Fibroblast of lung (primary cell): ENCODE results near the gene ENOX1. TPM values are rescaled to one million over a fixed set of nuclear protein-coding genes. Genes with fewer than 3 reads are reported as not detected.
A peak's percentile ranks its signal among the peaks of the same experiment; 100 is the strongest.

Experiments
- DNase-seq, 2 donors: peaks; one replicate each; pipeline versions ENCODE4 v3.0.0 to v3.0.0-alpha.2; 2010; ENCODE audit warnings: low read depth in 2 of 2
- H2AFZ ChIP-seq: 2 replicates; pipeline ENCODE4 v1.5.1; 2012; ENCODE audit warnings: low read length, control low read depth, inconsistent platforms
- H3K27ac ChIP-seq: 2 replicates; pipeline ENCODE4 v1.5.1; 2011; ENCODE audit warnings: low read length, control low read depth; ENCODE audit not compliant: insufficient read depth
- H3K27me3 ChIP-seq: 2 replicates; pipeline ENCODE4 v1.5.1; 2011; ENCODE audit warnings: mild to moderate bottlenecking, low read length; ENCODE audit not compliant: control insufficient read depth, insufficient read depth
- H3K36me3 ChIP-seq: 2 replicates; pipeline ENCODE4 v1.5.1; 2011; ENCODE audit warnings: low read length; ENCODE audit not compliant: control insufficient read depth, insufficient read depth
- H3K4me1 ChIP-seq: 2 replicates; pipeline ENCODE4 v1.5.1; 2011; ENCODE audit warnings: low read length; ENCODE audit not compliant: control insufficient read depth, insufficient read depth; ENCODE audit errors: extremely low read depth
- H3K4me2 ChIP-seq: 2 replicates; pipeline ENCODE4 v1.5.1; 2011; ENCODE audit warnings: low read length, control low read depth; ENCODE audit not compliant: insufficient read depth; ENCODE audit errors: extremely low read depth
- H3K4me3 ChIP-seq, 4 experiments: fragments of 200-600 bp in 1 of 4; sonication (generic) in 1 of 4; replicated peaks in 1 of 4; 2 replicates each; pipeline ENCODE4 v1.5.1; 2011 to 2016; ENCODE audit warnings: low read length in 4 of 4, low read depth in 3 of 4, mild to moderate bottlenecking in 3 of 4, control low read depth in 2 of 4, inconsistent platforms in 1 of 4, mixed read lengths in 1 of 4; ENCODE audit not compliant: insufficient read depth in 1 of 4; ENCODE audit errors: control extremely low read depth in 1 of 4
- H3K79me2 ChIP-seq: 2 replicates; pipeline ENCODE4 v1.5.1; 2012; ENCODE audit warnings: mild to moderate bottlenecking, low read length, inconsistent platforms; ENCODE audit not compliant: control insufficient read depth, insufficient read depth
- H3K9ac ChIP-seq: 2 replicates; pipeline ENCODE4 v1.5.1; 2011; ENCODE audit warnings: mild to moderate bottlenecking, low read length, control low read depth; ENCODE audit not compliant: insufficient read depth
- H3K9me3 ChIP-seq: 2 replicates; pipeline ENCODE4 v1.5.1; 2012; ENCODE audit warnings: low read depth, low read length; ENCODE audit not compliant: control insufficient read depth, insufficient read depth
- H4K20me1 ChIP-seq: 2 replicates; pipeline ENCODE4 v1.5.1; 2011; ENCODE audit warnings: low read length; ENCODE audit not compliant: control insufficient read depth, insufficient read depth; ENCODE audit errors: extremely low read depth
- EZH2 ChIP-seq: IDR thresholded peaks from 2 replicates; pipeline ENCODE4 v1.5.1; 2012; ENCODE audit warnings: low read length, control low read depth, mild to moderate bottlenecking; ENCODE audit errors: missing control alignments
- polyA plus RNA-seq, 2 donors: library from polyadenylated mRNA; depleted of rRNA in 1 of 2; stranded (reverse) in 1 of 2; unstranded in 1 of 2; fragments of >200 nt; gene quantifications; 2 replicates each; pipeline ENCODE4 v1.2.1, GENCODE V29; 2011 to 2012; ENCODE audit warnings: missing spikeins in 1 of 2
- total RNA-seq: library from RNA; depleted of rRNA; stranded (reverse); fragments of >200 nt; gene quantifications from 2 replicates; pipeline ENCODE4 v1.2.1, GENCODE V29; 2014
- TF ChIP-seq, protein P1 (sequence below), 2 donors: IDR thresholded peaks in 1 of 2; conservative IDR thresholded peaks in 1 of 2; 1 replicate in 1 of 2; 2 replicates in 1 of 2; pipeline ENCODE4 v1.5.1; 2011 to 2012; ENCODE audit warnings: low read length in 2 of 2, control low read depth in 1 of 2, inconsistent platforms in 1 of 2, low read depth in 1 of 2, mild to moderate bottlenecking in 1 of 2

ENOX1 gene
- total and polyA plus RNA-seq, 2 donors (not counting 1 experiment from before 2014, with no cell fraction given): 3.5 to 7.6 TPM

DNA sequence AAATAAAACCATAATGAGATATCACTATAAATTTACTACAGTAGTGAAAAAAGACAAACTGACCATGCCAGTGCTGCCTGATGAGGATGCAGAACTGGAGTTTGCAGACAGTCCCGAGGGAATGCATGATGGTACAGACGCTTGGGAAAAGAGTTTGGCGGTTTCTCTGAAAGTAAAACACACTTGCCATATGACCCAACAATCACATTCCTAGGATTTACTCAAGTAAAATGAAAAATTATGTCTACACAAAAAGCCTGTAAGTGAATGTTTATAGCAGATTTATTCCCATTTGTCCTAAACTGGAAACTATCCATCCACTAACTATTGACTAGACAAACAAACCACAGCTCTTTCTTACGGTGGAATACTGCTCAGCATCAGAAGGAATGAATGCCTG lies 492.4 kb downstream of the ENOX1 start:
- Histone ChIP-seq H3K27ac (no peak overlapping the region), H3K9ac (no peak overlapping the region), H4K20me1 (no peaks in the 10 kb centered on the region), H3K4me3 (no peak overlapping the region), H3K4me2 (no peak overlapping the region), H3K36me3 (no peaks in the 10 kb centered on the region), H3K4me1 (peaks cover 17% of the 10 kb centered on the region), H3K79me2 (no peaks in the 10 kb centered on the region), H3K27me3 (no peaks in the 10 kb centered on the region), H2AFZ (no peak overlapping the region), H3K9me3 (no peaks in the 10 kb centered on the region)
- TF ChIP-seq, protein P1, sequence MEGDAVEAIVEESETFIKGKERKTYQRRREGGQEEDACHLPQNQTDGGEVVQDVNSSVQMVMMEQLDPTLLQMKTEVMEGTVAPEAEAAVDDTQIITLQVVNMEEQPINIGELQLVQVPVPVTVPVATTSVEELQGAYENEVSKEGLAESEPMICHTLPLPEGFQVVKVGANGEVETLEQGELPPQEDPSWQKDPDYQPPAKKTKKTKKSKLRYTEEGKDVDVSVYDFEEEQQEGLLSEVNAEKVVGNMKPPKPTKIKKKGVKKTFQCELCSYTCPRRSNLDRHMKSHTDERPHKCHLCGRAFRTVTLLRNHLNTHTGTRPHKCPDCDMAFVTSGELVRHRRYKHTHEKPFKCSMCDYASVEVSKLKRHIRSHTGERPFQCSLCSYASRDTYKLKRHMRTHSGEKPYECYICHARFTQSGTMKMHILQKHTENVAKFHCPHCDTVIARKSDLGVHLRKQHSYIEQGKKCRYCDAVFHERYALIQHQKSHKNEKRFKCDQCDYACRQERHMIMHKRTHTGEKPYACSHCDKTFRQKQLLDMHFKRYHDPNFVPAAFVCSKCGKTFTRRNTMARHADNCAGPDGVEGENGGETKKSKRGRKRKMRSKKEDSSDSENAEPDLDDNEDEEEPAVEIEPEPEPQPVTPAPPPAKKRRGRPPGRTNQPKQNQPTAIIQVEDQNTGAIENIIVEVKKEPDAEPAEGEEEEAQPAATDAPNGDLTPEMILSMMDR (conservative IDR thresholded peaks at IDR 0.05 in 1 of 2, IDR thresholded peaks at IDR 0.05 in 1 of 2; ENCODE audit: low read depth in 1 of 2, low read length in 2 of 2): no peak
- no peak for TF ChIP-seq EZH2
- peak; percentile 36 to 56 for DNase-seq

DNA sequence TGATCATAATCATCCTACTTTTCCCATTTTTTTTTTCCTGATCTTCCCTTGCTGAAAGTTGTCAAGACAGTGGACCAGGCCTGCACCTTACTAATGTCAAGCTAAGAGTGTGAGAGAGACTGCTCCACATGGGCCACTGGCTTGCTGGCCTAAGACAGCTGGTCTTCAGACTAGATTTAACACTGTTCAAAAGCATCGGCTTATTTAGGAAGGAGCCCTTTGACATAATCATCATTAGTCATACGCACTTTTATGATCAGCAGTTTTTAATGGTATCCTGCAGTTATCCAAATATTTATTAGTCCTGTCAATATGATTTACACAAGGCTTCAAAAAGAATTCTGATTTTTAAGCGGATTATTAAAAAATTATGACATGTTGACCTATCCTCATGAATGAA lies 492.8 kb downstream of the ENOX1 start:
- DNase-seq: no peak
- TF ChIP-seq, protein P1 (conservative IDR thresholded peaks at IDR 0.05 in 1 of 2, IDR thresholded peaks at IDR 0.05 in 1 of 2; ENCODE audit: low read depth in 1 of 2, low read length in 2 of 2): no peak
- no peak for TF ChIP-seq EZH2
- Histone ChIP-seq H3K9ac (no peak overlapping the region), H2AFZ (no peak overlapping the region), H3K27me3 (no peaks in the 10 kb centered on the region), H3K36me3 (no peaks in the 10 kb centered on the region), H3K27ac (no peak overlapping the region), H4K20me1 (no peaks in the 10 kb centered on the region), H3K4me3 (no peak overlapping the region), H3K79me2 (no peaks in the 10 kb centered on the region), H3K4me2 (no peak overlapping the region), H3K9me3 (no peaks in the 10 kb centered on the region), H3K4me1 (peaks cover 17% of the 10 kb centered on the region)

DNA sequence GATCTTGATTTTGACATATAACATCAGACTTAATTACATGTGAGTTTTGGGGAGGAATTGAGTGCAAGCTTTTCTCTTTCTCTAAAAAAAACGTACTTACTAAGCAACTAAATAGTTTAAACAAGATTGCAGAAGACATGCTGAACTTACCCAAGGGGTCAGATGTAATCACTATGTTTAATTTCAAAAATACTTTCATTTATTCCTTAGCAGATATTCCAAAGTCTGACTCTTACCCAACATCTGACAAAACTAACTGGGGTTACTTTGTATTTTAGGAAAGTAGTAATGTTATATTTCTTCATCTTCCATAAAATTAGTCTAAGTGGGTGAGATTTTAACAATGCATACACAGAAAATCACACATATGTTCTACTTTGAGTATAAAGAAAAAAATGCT lies 493.2 kb downstream of the ENOX1 start:
- Histone ChIP-seq H3K79me2 (no peaks in the 10 kb centered on the region), H3K4me2 (no peak overlapping the region), H2AFZ (no peak overlapping the region), H3K36me3 (no peaks in the 10 kb centered on the region), H3K9ac (no peak overlapping the region), H3K4me3 (no peak overlapping the region), H3K27ac (no peak overlapping the region), H3K9me3 (no peaks in the 10 kb centered on the region), H4K20me1 (no peaks in the 10 kb centered on the region), H3K27me3 (no peaks in the 10 kb centered on the region), H3K4me1 (peaks cover 17% of the 10 kb centered on the region)
- DNase-seq: no peak
- TF ChIP-seq, protein P1 (conservative IDR thresholded peaks at IDR 0.05 in 1 of 2, IDR thresholded peaks at IDR 0.05 in 1 of 2; ENCODE audit: low read depth in 1 of 2, low read length in 2 of 2): no peak
- TF ChIP-seq EZH2: no peak
